HTR-8/SVneo (cell line): Measurements from ENCODE around the gene KRTAP5-10.
"Not testable (repeated sequence)": the region's sequence is repeated elsewhere in the genome, so short reads cannot be mapped to it uniquely, and the experiment has no call there.

Experiments
- DNase-seq: peaks from one replicate; pipeline ENCODE4 v3.0.0; 2011; ENCODE audit warnings: low spot score, mixed read lengths; ENCODE audit not compliant: insufficient read length
- FAIRE-seq: peaks from 2 replicates; lab custom pipeline; 2011; peaks lifted over from hg19 to GRCh38; lab: Jason Lieb, UNC

Gene KRTAP5-10

GRCh38 chr11:71565263-71565662, at the start of gene KRTAP5-10:
KRTAP5-10 (plus strand) TSS chr11:71565563; CDS start chr11:71565588, 25 bp downstream.
- FAIRE-seq, result no peak
- no peak for DNase-seq

GRCh38 chr11:71518506-71519471, 46.6 kb upstream of the KRTAP5-10 start:
- DNase-seq (no peak), FAIRE-seq (no peak)

- no peak for FAIRE-seq
- DNase-seq, result no peak
Observed at GRCh38 chr11:71519546-71519945, 45.8 kb upstream of the KRTAP5-10 start.

- no peak for DNase-seq
- no peak for FAIRE-seq
Observed at GRCh38 chr11:71525188-71525937, 40.0 kb upstream of the KRTAP5-10 start.

GRCh38 chr11:71525938-71526495, 39.3 kb upstream of the KRTAP5-10 start:
- DNase-seq (no peak), FAIRE-seq (no peak)

- FAIRE-seq, DNase-seq: not testable (repeated sequence)
Observed at GRCh38 chr11:71526796-71527575, 38.4 kb upstream of the KRTAP5-10 start, which contains the start of gene KRTAP5-7. KRTAP5-7 (plus strand) TSS chr11:71527267; CDS start chr11:71527301, 34 bp downstream.

- FAIRE-seq, result peak; percentile 85
- no peak for DNase-seq
Observed at GRCh38 chr11:71527576-71528210, 37.7 kb upstream of the KRTAP5-10 start.

GRCh38 chr11:71530602-71531001, 34.8 kb upstream of the KRTAP5-10 start:
- DNase-seq, result no peak
- peak; percentile 78 for FAIRE-seq

- FAIRE-seq, result no peak
- DNase-seq, result no peak
Observed at GRCh38 chr11:71532036-71532610, 33.2 kb upstream of the KRTAP5-10 start.

- not testable (repeated sequence) for FAIRE-seq, DNase-seq
Observed at GRCh38 chr11:71534711-71535608, 30.4 kb upstream of the KRTAP5-10 start.

- DNase-seq (no peak), FAIRE-seq (no peak)
Observed at GRCh38 chr11:71535825-71536224, 29.5 kb upstream of the KRTAP5-10 start.

GRCh38 chr11:71537537-71537936, 27.8 kb upstream of the KRTAP5-10 start:
- FAIRE-seq (no peak), DNase-seq (no peak)

GRCh38 chr11:71537977-71538665, 27.2 kb upstream of the KRTAP5-10 start, which contains the start of gene KRTAP5-8:
KRTAP5-8 (plus strand) TSS chr11:71538025; CDS start chr11:71538056, 31 bp downstream.
- FAIRE-seq, DNase-seq: not testable (repeated sequence)

- FAIRE-seq (no peak), DNase-seq (no peak)
Observed at GRCh38 chr11:71538666-71538990, 26.7 kb upstream of the KRTAP5-10 start.

GRCh38 chr11:71539017-71539416, 26.3 kb upstream of the KRTAP5-10 start:
- no peak for DNase-seq
- FAIRE-seq, result no peak

- not testable (repeated sequence) for DNase-seq, FAIRE-seq
Observed at GRCh38 chr11:71539971-71540370, 25.4 kb upstream of the KRTAP5-10 start.
